ENCODE measurements around the gene RAB5B. TPM values are rescaled to one million over a fixed set of nuclear protein-coding genes. Genes with fewer than 3 reads are reported as not detected.

The RAB5B gene
- total RNA-seq, 1 experiment from 2014 or later, result 48.4 TPM

DNA sequence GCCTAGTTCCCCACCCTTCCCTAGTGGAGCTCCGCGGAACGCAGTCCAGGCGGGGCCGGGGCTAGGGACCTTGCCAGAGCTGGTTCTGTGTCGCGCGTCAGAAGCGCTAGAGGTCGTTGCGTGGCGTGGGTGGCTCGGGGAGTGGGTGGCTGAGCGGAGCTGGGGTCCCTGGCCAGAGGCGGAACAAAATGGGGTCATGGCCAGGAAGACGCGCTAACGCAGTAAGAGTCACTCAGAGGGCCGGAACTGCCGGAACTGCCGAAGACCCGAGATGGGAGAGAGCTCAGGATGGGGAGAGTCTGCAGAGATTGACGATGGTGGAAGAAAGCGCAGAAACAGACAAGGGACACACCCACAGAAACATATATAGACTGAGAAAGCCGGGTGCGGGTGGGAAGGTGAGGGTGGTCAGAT, 38.1 kb upstream of the RAB5B start:
- WGBS (ENCODE audit: extremely low coverage, insufficient read length, low lambda C conversion rate), result no CpG with 5 or more reads among the region's 26 CpGs
- H4K5ac ChIP-seq (ENCODE audit: insufficient read length, low read depth, low read length), result no peak overlapping the region
- H3K9me3 ChIP-seq (ENCODE audit: control insufficient read depth, low read depth, low read length), result no peaks in the 10 kb centered on the region
- H2BK15ac ChIP-seq (ENCODE audit: low read depth, low read length), result no peak overlapping the region
- Mint-ChIP-seq H3K9me3 (no peaks in the 10 kb centered on the region; a peak in 1 of 5 replicates), H3K4me3 (no peak overlapping the region), H3K27me3 (ENCODE audit: low read depth) (peaks cover 32% of the 10 kb centered on the region), H3K4me1 (peaks cover 27 to 29% of the 10 kb centered on the region in 2 experiments), H3K27ac (peak overlapping the region in 1 of 3 experiments; percentile 59; a peak in 1 of 7 replicates), H3K36me3 (ENCODE audit: insufficient read depth in 1 of 3, low read depth in 3 of 3) (no peaks in the 10 kb centered on the region; a peak in 1 of 7 replicates)
- no peak overlapping the region for H3K27ac ChIP-seq (ENCODE audit: insufficient read length, low read depth, low read length)
- no peaks in the 10 kb centered on the region for H3K79me1 ChIP-seq (ENCODE audit: insufficient read depth, low read depth, low read length, poor library complexity, severe bottlenecking)
- H2AK5ac ChIP-seq (ENCODE audit: insufficient read length, low read length), result no peak overlapping the region
- no peak overlapping the region for H2AFZ ChIP-seq (ENCODE audit: low read length)
- DNase-seq, result peak; percentile 44
- no peak overlapping the region for H3K18ac ChIP-seq (ENCODE audit: insufficient read length, low read depth, low read length)
- H4K8ac ChIP-seq (replicated peaks; ENCODE audit: insufficient read length, low read depth, low read length), result no peak overlapping the region
- H3K4me1 ChIP-seq (ENCODE audit: insufficient read depth, low read length), result peaks cover 3% of the 10 kb centered on the region; the same call in 1 of the 2 replicates
- H3K27me3 ChIP-seq (ENCODE audit: insufficient read depth, low read length), result peaks cover 4% of the 10 kb centered on the region; the same call in 1 of the 2 replicates
- no peak overlapping the region for H3T11ph ChIP-seq (ENCODE audit: low read length)
- H2BK20ac ChIP-seq (ENCODE audit: low read depth, low read length, poor library complexity, severe bottlenecking), result no peak overlapping the region
- no peak overlapping the region for H2BK120ac ChIP-seq (ENCODE audit: low read depth, low read length, poor library complexity, severe bottlenecking)
- H3K9ac ChIP-seq (ENCODE audit: extremely low read depth, insufficient read length, low read length), result no peak overlapping the region
- TF ChIP-seq, protein P1, sequence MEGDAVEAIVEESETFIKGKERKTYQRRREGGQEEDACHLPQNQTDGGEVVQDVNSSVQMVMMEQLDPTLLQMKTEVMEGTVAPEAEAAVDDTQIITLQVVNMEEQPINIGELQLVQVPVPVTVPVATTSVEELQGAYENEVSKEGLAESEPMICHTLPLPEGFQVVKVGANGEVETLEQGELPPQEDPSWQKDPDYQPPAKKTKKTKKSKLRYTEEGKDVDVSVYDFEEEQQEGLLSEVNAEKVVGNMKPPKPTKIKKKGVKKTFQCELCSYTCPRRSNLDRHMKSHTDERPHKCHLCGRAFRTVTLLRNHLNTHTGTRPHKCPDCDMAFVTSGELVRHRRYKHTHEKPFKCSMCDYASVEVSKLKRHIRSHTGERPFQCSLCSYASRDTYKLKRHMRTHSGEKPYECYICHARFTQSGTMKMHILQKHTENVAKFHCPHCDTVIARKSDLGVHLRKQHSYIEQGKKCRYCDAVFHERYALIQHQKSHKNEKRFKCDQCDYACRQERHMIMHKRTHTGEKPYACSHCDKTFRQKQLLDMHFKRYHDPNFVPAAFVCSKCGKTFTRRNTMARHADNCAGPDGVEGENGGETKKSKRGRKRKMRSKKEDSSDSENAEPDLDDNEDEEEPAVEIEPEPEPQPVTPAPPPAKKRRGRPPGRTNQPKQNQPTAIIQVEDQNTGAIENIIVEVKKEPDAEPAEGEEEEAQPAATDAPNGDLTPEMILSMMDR (conservative IDR thresholded peaks at IDR 0.05), result no peak
- no peak overlapping the region for H3K14ac ChIP-seq (ENCODE audit: insufficient read depth, low read length)
- H3K79me2 ChIP-seq (ENCODE audit: insufficient read depth, low read length), result no peaks in the 10 kb centered on the region
- peaks cover 15% of the 10 kb centered on the region for H3K23me2 ChIP-seq (ENCODE audit: insufficient read length, low read depth, low read length, poor library complexity, severe bottlenecking)
- no peak overlapping the region for H3K4ac ChIP-seq (ENCODE audit: low read depth, low read length)
- H2BK5ac ChIP-seq (ENCODE audit: insufficient read length, low read length), result no peak overlapping the region
- no peak overlapping the region for H3K56ac ChIP-seq (ENCODE audit: insufficient read length, low read depth, low read length)
- H3K4me2 ChIP-seq (ENCODE audit: insufficient read depth, insufficient read length, low read length), result no peak overlapping the region
- H2BK12ac ChIP-seq (ENCODE audit: insufficient read length, low read depth, low read length), result no peak overlapping the region
- no peaks in the 10 kb centered on the region for H4K20me1 ChIP-seq (ENCODE audit: control insufficient read depth, insufficient read depth, insufficient read length)
- H4K91ac ChIP-seq (ENCODE audit: insufficient read length, low read depth, low read length), result no peak overlapping the region
- no peak overlapping the region for H3K23ac ChIP-seq (ENCODE audit: insufficient read length, low read depth, low read length)
